ENCODE measurements around the gene ADAMTS14. TPM values are rescaled to one million over a fixed set of nuclear protein-coding genes. Genes with fewer than 3 reads are reported as not detected.

Gene ADAMTS14
- total RNA-seq, 1 experiment from 2014 or later: 0.91 TPM

DNA sequence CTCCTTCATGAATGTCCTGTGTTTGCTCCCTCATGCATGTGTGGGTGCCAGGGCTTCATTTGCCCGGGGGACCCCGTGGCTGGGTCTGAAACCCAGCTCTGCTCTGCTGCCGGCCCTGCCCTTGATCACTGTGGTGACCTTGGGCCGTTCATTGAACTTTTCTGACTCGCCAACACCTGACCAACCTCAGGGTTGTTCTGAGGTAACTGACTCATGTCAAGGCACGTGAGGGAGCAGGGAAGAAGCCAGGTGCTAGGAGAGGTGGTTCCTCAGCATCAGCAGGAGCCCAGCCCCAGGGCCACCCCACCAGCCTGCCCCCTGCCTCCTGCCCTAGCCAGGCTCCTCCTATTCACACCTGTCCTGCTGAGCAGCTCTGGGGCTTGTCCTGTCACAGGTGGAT lies 64.9 kb downstream of the ADAMTS14 start:
- H3K4me3 ChIP-seq (ENCODE audit: low read length): no peak overlapping the region
- no peak overlapping the region for H3K9ac ChIP-seq (ENCODE audit: low read length)
- H3F3A ChIP-seq (ENCODE audit: low read length, unreplicated experiment): no peaks in the 10 kb centered on the region
- H3K9me2 ChIP-seq (replicated peaks; ENCODE audit: low read length): no peaks in the 10 kb centered on the region
- H4K20me1 ChIP-seq (ENCODE audit: low read length): no peaks in the 10 kb centered on the region
- no peaks in the 10 kb centered on the region for H3K4me1 ChIP-seq (ENCODE audit: insufficient read depth, low read length)
- H2AFZ ChIP-seq (ENCODE audit: low read length): no peak overlapping the region
- ChIA-PET CTCF (interaction anchor here (0.5 kb wide), 1 partner anchor 18 kb away, joined by 4 read pairs; no protein-coding TSS in a partner anchor), POLR2A (ENCODE audit: unreplicated experiment) (no interaction called here)
- no peaks in the 10 kb centered on the region for H3K9me3 ChIP-seq (ENCODE audit: low read length)
- TF ChIP-seq, protein P1, sequence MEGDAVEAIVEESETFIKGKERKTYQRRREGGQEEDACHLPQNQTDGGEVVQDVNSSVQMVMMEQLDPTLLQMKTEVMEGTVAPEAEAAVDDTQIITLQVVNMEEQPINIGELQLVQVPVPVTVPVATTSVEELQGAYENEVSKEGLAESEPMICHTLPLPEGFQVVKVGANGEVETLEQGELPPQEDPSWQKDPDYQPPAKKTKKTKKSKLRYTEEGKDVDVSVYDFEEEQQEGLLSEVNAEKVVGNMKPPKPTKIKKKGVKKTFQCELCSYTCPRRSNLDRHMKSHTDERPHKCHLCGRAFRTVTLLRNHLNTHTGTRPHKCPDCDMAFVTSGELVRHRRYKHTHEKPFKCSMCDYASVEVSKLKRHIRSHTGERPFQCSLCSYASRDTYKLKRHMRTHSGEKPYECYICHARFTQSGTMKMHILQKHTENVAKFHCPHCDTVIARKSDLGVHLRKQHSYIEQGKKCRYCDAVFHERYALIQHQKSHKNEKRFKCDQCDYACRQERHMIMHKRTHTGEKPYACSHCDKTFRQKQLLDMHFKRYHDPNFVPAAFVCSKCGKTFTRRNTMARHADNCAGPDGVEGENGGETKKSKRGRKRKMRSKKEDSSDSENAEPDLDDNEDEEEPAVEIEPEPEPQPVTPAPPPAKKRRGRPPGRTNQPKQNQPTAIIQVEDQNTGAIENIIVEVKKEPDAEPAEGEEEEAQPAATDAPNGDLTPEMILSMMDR (conservative IDR thresholded peaks at IDR 0.05; ENCODE audit: low read depth, low read length): no peak
- no peak for TF ChIP-seq EZH2phosphoT487 (IDR thresholded peaks at IDR 0.05; ENCODE audit: borderline replicate concordance, low read length)
- TF ChIP-seq EZH2 (IDR thresholded peaks at IDR 0.05; ENCODE audit: low read length, unreplicated experiment): no peak
- DNase-seq: no peak
- H3K27ac ChIP-seq (ENCODE audit: low read length): no peak overlapping the region
- BruUV-seq (replicated peaks): no TSS peak
- no peaks in the 10 kb centered on the region for H3K36me3 ChIP-seq (ENCODE audit: low read depth, low read length)
- H3K4me2 ChIP-seq (ENCODE audit: low read length): no peak overlapping the region
- H3K79me2 ChIP-seq (ENCODE audit: low read length): no peaks in the 10 kb centered on the region
- H3K27me3 ChIP-seq (ENCODE audit: low read length): no peaks in the 10 kb centered on the region
- no peak for ATAC-seq
- intact Hi-C loops (cut with micrococcal nuclease): no loop called here

DNA sequence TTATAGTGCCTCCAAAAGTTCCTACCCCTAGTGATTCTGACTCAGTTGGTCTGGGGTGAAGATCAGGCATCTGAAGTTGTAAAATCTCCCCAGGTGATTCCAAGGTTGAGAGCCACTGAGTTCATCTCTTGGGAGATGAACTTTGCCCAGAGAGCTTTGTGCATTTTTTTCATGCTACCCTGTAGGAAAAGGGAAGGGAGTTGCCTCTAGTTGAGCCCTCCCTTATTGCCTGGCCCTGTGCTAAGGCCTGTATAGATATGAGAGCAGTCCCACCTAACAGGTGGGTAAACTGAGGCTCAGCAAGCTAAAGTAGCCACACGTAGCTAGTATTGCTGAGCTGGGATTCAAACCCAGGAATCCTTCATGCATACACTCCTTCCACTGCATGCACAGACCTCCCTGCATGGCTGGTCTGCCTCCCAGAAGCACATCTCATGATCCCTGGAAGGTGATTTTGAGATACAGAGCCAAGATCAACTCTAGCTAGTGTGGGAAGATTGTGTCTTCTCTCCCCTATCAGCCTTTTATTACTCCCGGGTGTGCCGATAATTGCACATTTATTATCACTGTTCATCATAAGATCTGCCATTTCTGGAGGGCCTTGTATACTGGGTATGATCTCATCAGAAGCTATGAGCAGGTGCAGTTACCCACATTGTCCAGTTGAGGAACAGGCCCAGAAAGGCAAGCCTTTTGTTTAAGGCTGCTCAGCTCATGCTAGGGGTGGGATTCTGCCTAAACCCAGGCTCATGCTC lies 65.9 kb downstream of the ADAMTS14 start:
- Histone ChIP-seq H3K9me2 (replicated peaks; ENCODE audit: low read length) (no peaks in the 10 kb centered on the region), H3K27me3 (ENCODE audit: low read length) (no peaks in the 10 kb centered on the region), H3K4me1 (ENCODE audit: insufficient read depth, low read length) (no peaks in the 10 kb centered on the region), H3F3A (ENCODE audit: low read length, unreplicated experiment) (no peaks in the 10 kb centered on the region), H4K20me1 (ENCODE audit: low read length) (no peaks in the 10 kb centered on the region), H2AFZ (ENCODE audit: low read length) (no peak overlapping the region), H3K4me2 (ENCODE audit: low read length) (no peak overlapping the region), H3K36me3 (ENCODE audit: low read depth, low read length) (no peaks in the 10 kb centered on the region), H3K9me3 (ENCODE audit: low read length) (no peaks in the 10 kb centered on the region), H3K9ac (ENCODE audit: low read length) (no peak overlapping the region), H3K27ac (ENCODE audit: low read length) (no peak overlapping the region), H3K79me2 (ENCODE audit: low read length) (no peaks in the 10 kb centered on the region), H3K4me3 (ENCODE audit: low read length) (no peak overlapping the region)
- intact Hi-C loops (cut with micrococcal nuclease): no loop called here
- TF ChIP-seq EZH2phosphoT487 (IDR thresholded peaks at IDR 0.05; ENCODE audit: borderline replicate concordance, low read length): no peak
- TF ChIP-seq, protein P1 (conservative IDR thresholded peaks at IDR 0.05; ENCODE audit: low read depth, low read length): 0 out of 2 replicates have a peak, but pooled peaks have one; percentile 32
- DNase-seq: peak; percentile 37
- no TSS peak for BruUV-seq (replicated peaks)
- peak; percentile 49; the same call in 1 of the 2 replicates for ATAC-seq
- ChIA-PET POLR2A (ENCODE audit: unreplicated experiment) (no interaction called here), CTCF (no interaction called here)

DNA sequence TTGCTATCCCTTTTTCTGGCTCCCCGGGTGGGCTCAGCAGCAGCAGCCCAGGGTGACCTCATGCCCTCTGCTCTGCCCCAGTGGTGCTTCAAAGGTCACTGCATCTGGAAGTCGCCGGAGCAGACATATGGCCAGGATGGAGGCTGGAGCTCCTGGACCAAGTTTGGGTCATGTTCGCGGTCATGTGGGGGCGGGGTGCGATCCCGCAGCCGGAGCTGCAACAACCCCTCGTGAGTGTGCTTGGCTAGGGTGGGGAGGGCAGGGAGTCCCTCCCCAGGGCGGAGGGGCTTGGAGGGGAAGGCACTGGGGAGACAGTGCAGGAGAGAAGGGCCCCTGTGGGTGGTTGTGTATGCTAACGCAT lies 66.4 kb downstream of the ADAMTS14 start:
- Histone ChIP-seq H3K36me3 (ENCODE audit: low read depth, low read length) (no peaks in the 10 kb centered on the region), H3F3A (ENCODE audit: low read length, unreplicated experiment) (no peaks in the 10 kb centered on the region), H3K4me1 (ENCODE audit: insufficient read depth, low read length) (no peaks in the 10 kb centered on the region), H3K9me2 (replicated peaks; ENCODE audit: low read length) (no peaks in the 10 kb centered on the region), H3K4me2 (ENCODE audit: low read length) (no peak overlapping the region), H3K9ac (ENCODE audit: low read length) (no peak overlapping the region), H4K20me1 (ENCODE audit: low read length) (no peaks in the 10 kb centered on the region), H3K27me3 (ENCODE audit: low read length) (no peaks in the 10 kb centered on the region), H3K4me3 (ENCODE audit: low read length) (no peak overlapping the region), H2AFZ (ENCODE audit: low read length) (no peak overlapping the region), H3K79me2 (ENCODE audit: low read length) (no peaks in the 10 kb centered on the region), H3K27ac (ENCODE audit: low read length) (no peak overlapping the region), H3K9me3 (ENCODE audit: low read length) (no peaks in the 10 kb centered on the region)
- no peak for DNase-seq
- POLR2A ChIA-PET (ENCODE audit: unreplicated experiment): no interaction called here
- CTCF ChIA-PET: no interaction called here
- no TSS peak for BruUV-seq (replicated peaks)
- no peak for ATAC-seq
- intact Hi-C loops (cut with micrococcal nuclease): no loop called here
- no peak for TF ChIP-seq EZH2phosphoT487 (IDR thresholded peaks at IDR 0.05; ENCODE audit: borderline replicate concordance, low read length)
- TF ChIP-seq EZH2 (IDR thresholded peaks at IDR 0.05; ENCODE audit: low read length, unreplicated experiment): no peak
- TF ChIP-seq, protein P1 (conservative IDR thresholded peaks at IDR 0.05; ENCODE audit: low read depth, low read length): no peak

Data from PC-3 (cell line).